ENCODE results near the gene DOHH.

GRCh38 chr19:3476830-3477229, 23.6 kb downstream of the DOHH start:
- TF ChIP-seq CTCF (conservative IDR thresholded peaks at IDR 0.05) (no peak), ZFX (IDR thresholded peaks at IDR 0.05) (no peak)

All from C4-2B (cell line).